ENCODE results near the gene CLTC.

DNA sequence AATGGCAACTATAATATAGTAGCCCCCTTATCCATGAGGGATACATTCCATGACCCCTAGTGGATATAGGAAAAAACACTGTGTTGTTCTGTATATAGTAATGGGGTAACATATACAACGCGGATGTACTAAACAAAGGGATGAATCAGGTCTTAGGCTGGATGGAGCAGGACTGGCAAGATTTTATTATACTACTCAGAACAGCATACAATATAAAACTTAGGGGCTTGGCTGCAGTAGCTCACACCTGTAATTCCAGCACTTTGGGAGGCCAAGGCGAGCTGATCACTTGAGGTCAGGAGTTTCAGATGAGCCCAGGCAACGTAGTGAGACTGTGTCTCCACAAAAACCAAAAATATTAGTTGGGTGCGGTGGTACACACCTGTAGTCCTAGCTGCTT is 114.5 kb downstream of the CLTC start:
- TF ChIP-seq, protein P1, sequence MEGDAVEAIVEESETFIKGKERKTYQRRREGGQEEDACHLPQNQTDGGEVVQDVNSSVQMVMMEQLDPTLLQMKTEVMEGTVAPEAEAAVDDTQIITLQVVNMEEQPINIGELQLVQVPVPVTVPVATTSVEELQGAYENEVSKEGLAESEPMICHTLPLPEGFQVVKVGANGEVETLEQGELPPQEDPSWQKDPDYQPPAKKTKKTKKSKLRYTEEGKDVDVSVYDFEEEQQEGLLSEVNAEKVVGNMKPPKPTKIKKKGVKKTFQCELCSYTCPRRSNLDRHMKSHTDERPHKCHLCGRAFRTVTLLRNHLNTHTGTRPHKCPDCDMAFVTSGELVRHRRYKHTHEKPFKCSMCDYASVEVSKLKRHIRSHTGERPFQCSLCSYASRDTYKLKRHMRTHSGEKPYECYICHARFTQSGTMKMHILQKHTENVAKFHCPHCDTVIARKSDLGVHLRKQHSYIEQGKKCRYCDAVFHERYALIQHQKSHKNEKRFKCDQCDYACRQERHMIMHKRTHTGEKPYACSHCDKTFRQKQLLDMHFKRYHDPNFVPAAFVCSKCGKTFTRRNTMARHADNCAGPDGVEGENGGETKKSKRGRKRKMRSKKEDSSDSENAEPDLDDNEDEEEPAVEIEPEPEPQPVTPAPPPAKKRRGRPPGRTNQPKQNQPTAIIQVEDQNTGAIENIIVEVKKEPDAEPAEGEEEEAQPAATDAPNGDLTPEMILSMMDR (IDR thresholded peaks at IDR 0.05), result no peak
- no peak for TF ChIP-seq EZH2 (IDR thresholded peaks at IDR 0.05; ENCODE audit: borderline replicate concordance, insufficient read depth, low read depth, low read length, poor library complexity, severe bottlenecking)
